GM18505 (cell line): ENCODE measurements around the gene C20orf96.
"Not testable (repeated sequence)": the region's sequence is repeated elsewhere in the genome, so short reads cannot be mapped to it uniquely, and the experiment has no call there.

Experiments
- ATAC-seq: cut with Tn5 transposase; IDR thresholded peaks from one replicate; pipeline ENCODE4 v1.9.1; 2021; ENCODE audit not compliant: unreplicated experiment
- POLR2A ChIP-seq: IDR thresholded peaks from 4 replicates; pipeline ENCODE4 v1.6.1; 2011; ENCODE audit warnings: borderline replicate concordance; ENCODE audit not compliant: insufficient read depth, insufficient read length; ENCODE audit errors: extremely low read depth

C20orf96 gene

GRCh38 chr20:259981-260380, 30.6 kb downstream of the C20orf96 start:
- no peak for ATAC-seq
- no peak for TF ChIP-seq POLR2A

GRCh38 chr20:258963-259362, 31.6 kb downstream of the C20orf96 start:
- ATAC-seq = no peak
- TF ChIP-seq POLR2A = no peak

- no peak for TF ChIP-seq POLR2A
- ATAC-seq = no peak
These were observed 32.2 kb downstream of the C20orf96 start for GRCh38 chr20:258269-258858.

- no peak for TF ChIP-seq POLR2A
- ATAC-seq = no peak
These were observed 33.1 kb downstream of the C20orf96 start, which contains the start of gene DEFB132 for GRCh38 chr20:257419-257818. Gene DEFB132, plus strand, starts transcription at chr20:257724. Its CDS starts 55 bp downstream, at chr20:257779.

- ATAC-seq = not testable (repeated sequence)
These were observed 37.1 kb downstream of the C20orf96 start for GRCh38 chr20:253447-253846.

GRCh38 chr20:252801-253200, 37.7 kb downstream of the C20orf96 start:
- no peak for TF ChIP-seq POLR2A
- no peak for ATAC-seq

GRCh38 chr20:251354-251753, 39.2 kb downstream of the C20orf96 start:
- no peak for ATAC-seq
- no peak for TF ChIP-seq POLR2A

GRCh38 chr20:242905-243304, 47.6 kb downstream of the C20orf96 start:
- ATAC-seq = no peak
- TF ChIP-seq POLR2A = no peak

- ATAC-seq = no peak
These were observed 52.6 kb downstream of the C20orf96 start for GRCh38 chr20:237929-238328.

GRCh38 chr20:237489-237888, 53.1 kb downstream of the C20orf96 start:
- no peak for TF ChIP-seq POLR2A
- no peak for ATAC-seq

More at GRCh38 chr20:237929-238328, 52.6 kb downstream of the C20orf96 start:
- TF ChIP-seq POLR2A = no peak

GRCh38 chr20:235891-236290, 54.7 kb downstream of the C20orf96 start:
- ATAC-seq = no peak
- no peak for TF ChIP-seq POLR2A

- no peak for ATAC-seq
- TF ChIP-seq POLR2A = no peak
These were observed 63.0 kb downstream of the C20orf96 start for GRCh38 chr20:227439-228105.

- ATAC-seq = no peak
- TF ChIP-seq POLR2A = no peak
These were observed 63.6 kb downstream of the C20orf96 start, which contains the start of gene DEFB129 for GRCh38 chr20:226958-227357. Gene DEFB129, plus strand, starts transcription at chr20:227258. Its CDS starts 31 bp downstream, at chr20:227289.

- not testable (repeated sequence) for ATAC-seq
These were observed 64.7 kb downstream of the C20orf96 start for GRCh38 chr20:225879-226278.

- ATAC-seq = no peak
- TF ChIP-seq POLR2A = no peak
These were observed 69.2 kb downstream of the C20orf96 start for GRCh38 chr20:221258-221830.
